COR-L47 (cell line): Measurements from ENCODE around the gene THSD4.

ENCODE experiments used
- DNase-seq: peaks from one replicate; lab custom pipeline; 2025; lab: John Stamatoyannopoulos, UW

The THSD4 gene

GRCh38 chr15:71810256-71811035 is 695.2 kb downstream of the THSD4 start, which contains the start of gene NR2E3:
Gene NR2E3 (plus strand): TSS chr15:71810554. CDS start chr15:71810744, 190 bp downstream.
- no peak for DNase-seq

GRCh38 chr15:71811036-71811736 is 695.9 kb downstream of the THSD4 start:
- DNase-seq: no peak

- DNase-seq: no peak
These were observed 696.8 kb downstream of the THSD4 start for GRCh38 chr15:71811752-71812735.

- no peak for DNase-seq
These were observed 697.9 kb downstream of the THSD4 start for GRCh38 chr15:71812966-71813722.

- DNase-seq: no peak
These were observed 698.6 kb downstream of the THSD4 start for GRCh38 chr15:71813723-71814470.

GRCh38 chr15:71815301-71815700 is 700.0 kb downstream of the THSD4 start:
- no peak for DNase-seq

- DNase-seq: no peak
These were observed 702.1 kb downstream of the THSD4 start for GRCh38 chr15:71817351-71817750.

GRCh38 chr15:71820127-71820526 is 704.9 kb downstream of the THSD4 start:
- DNase-seq: no peak

- no peak for DNase-seq
These were observed 706.4 kb downstream of the THSD4 start for GRCh38 chr15:71821547-71822129.

GRCh38 chr15:71822890-71823630 is 707.8 kb downstream of the THSD4 start:
- no peak for DNase-seq

GRCh38 chr15:71823801-71824200 is 708.5 kb downstream of the THSD4 start:
- no peak for DNase-seq

GRCh38 chr15:71825021-71825730 is 709.9 kb downstream of the THSD4 start:
- no peak for DNase-seq

- DNase-seq: no peak
These were observed 710.9 kb downstream of the THSD4 start for GRCh38 chr15:71826196-71826595.

GRCh38 chr15:71830981-71831380 is 715.7 kb downstream of the THSD4 start:
- DNase-seq: no peak
